ENCODE results near the gene RYR2.

The RYR2 gene

GRCh38 chr1:237071641-237072420, 29.8 kb downstream of the RYR2 start:
- DNase-seq (ENCODE audit: low spot score) = no peak

GRCh38 chr1:237074371-237075117, 32.6 kb downstream of the RYR2 start:
- TF ChIP-seq CTCF (IDR thresholded peaks at IDR 0.05; ENCODE audit: extremely low read depth, missing control alignments) = no peak
- no peak for DNase-seq (ENCODE audit: low spot score)

More at GRCh38 chr1:237071641-237072420, 29.8 kb downstream of the RYR2 start:
- no peak for TF ChIP-seq CTCF (IDR thresholded peaks at IDR 0.05; ENCODE audit: extremely low read depth, missing control alignments)

DNA sequence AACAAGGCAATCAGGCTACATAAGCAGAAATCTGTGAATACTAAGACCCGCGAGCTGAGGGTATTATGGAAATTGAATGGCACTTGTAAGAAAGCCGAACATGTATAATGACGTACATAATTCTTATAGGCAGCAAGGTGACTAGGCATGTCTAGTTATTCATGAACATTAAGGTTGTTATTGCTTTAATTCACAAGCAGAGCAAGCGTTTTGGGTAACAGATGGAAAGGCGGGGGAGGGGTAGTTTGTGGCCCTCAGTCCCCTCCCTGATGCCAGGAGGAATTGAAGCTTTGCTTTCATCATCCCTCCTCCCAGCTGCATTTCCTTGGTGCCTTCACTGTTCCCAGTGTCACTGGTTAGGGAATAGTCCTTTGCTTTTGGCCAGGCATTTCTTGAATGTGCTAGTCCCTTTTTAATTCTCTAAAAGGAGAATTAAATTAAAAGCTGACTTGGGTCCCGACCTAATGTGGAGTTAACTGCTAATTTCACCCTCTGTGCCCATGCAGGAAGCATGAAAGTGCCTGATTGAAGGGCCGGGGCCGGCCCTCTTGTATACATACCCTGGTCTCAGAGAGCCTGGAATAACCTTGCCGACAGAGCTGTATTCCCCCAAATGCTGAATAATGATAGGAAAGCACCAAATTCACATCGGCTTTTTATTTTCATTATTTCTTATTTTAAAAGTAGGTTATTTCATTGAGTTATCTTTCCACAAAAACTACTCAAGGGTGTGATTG, 42.5 kb downstream of the RYR2 start:
- DNase-seq (ENCODE audit: low spot score) = no peak
- no peak for TF ChIP-seq CTCF (IDR thresholded peaks at IDR 0.05; ENCODE audit: extremely low read depth, missing control alignments)

GRCh38 chr1:237091691-237092090, 49.7 kb downstream of the RYR2 start:
- DNase-seq (ENCODE audit: low spot score) = no peak
- no peak for TF ChIP-seq CTCF (IDR thresholded peaks at IDR 0.05; ENCODE audit: extremely low read depth, missing control alignments)

DNA sequence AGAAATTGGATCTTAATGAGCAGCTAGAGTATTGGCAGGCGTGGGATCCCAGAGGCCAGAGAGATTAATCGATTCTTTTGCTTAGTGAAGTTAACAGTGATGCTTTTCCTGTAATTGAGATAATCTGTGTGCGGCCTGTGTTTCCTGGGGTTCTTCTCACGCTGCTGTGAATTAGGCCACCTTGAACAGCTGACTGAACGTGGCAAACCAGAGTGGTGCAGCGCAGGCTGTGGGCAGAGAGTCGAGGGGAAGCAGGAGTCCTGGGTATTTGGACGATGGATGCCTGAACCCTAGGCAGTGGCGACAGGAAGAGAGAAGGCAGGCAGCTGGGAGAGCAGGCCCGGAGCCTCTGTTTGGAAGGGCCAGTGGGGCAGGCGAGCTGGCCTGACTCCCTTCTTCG, 51.7 kb downstream of the RYR2 start:
- TF ChIP-seq CTCF (IDR thresholded peaks at IDR 0.05; ENCODE audit: extremely low read depth, missing control alignments) = no peak
- DNase-seq (ENCODE audit: low spot score) = no peak

GRCh38 chr1:237098541-237098940, 56.6 kb downstream of the RYR2 start:
- DNase-seq (ENCODE audit: low spot score) = no peak
- TF ChIP-seq CTCF (IDR thresholded peaks at IDR 0.05; ENCODE audit: extremely low read depth, missing control alignments) = no peak

DNA sequence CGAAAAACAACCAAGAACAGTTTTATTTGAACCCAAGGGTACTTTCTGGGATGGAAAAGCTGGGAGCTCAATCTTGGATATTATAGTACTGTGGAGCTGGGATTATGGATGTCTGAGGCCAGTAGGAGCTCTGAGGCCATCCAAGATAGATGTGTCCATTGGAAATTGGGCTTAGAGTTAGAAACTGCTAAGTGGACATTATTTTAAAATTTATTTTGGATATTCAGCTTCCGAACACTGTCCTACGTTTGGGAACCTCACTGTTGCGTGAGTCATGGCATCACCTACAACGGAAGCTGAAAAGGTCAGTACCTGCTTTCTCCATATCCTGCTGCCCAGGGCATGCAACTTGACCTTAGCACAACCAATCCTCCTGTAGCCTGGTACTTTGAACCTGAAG, 61.0 kb downstream of the RYR2 start:
- DNase-seq (ENCODE audit: low spot score) = no peak
- no peak for TF ChIP-seq CTCF (IDR thresholded peaks at IDR 0.05; ENCODE audit: extremely low read depth, missing control alignments)
